Stimulated activated naive CD4-positive, alpha-beta T cell treated with Interleukin-2 at 50 U/mL for 16 hours (primary cell): ENCODE data around the gene RNU2-1.
"Not testable (repeated sequence)": the region's sequence is repeated elsewhere in the genome, so short reads cannot be mapped to it uniquely, and the experiment has no call there.

Source experiments
- DNase-seq: peaks from one replicate; lab custom pipeline; 2025; lab: John Stamatoyannopoulos, UW

The RNU2-1 gene

DNA sequence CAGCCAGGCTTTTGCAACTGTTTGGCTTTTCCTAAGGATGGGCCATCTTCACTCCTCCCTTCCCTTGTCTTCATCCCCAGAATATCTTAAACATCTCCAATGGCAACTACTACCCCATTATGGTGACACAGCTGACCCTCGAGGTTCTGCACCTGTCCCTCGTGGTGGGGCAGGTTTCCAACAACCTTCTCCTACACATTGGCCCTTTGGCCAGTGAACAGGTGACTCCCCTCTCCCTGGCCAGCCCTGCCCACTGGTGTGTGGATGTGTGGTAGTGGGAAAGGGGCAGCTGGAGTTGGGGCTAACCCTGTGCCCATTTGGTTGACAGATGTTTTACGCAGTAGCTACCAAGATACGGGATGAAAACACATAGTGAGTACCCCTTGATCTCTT, 17.4 kb downstream of the RNU2-1 start:
- no peak for DNase-seq

DNA sequence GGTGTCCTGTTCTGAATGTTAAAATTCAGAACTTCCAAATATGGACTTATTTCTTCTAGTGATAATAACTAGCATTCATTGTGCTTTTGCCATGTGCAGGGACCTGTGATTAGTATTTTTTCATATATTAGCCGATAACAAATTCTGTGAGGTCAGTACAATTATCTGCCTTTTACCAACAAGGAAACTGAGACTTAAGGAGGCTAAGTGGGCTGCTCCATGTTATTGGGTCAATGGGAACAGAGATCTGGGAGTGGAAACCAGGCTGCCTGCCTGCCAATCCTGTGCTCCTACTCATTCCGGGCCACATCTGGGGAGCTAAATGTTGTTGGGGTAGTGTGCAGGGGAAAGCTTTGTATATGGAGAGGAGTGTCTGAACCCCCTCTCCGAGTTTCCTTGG, 18.4 kb downstream of the RNU2-1 start:
- DNase-seq: no peak

- no peak for DNase-seq
These were observed 20.2 kb downstream of the RNU2-1 start for GRCh38 chr17:43213545-43213944.

DNA sequence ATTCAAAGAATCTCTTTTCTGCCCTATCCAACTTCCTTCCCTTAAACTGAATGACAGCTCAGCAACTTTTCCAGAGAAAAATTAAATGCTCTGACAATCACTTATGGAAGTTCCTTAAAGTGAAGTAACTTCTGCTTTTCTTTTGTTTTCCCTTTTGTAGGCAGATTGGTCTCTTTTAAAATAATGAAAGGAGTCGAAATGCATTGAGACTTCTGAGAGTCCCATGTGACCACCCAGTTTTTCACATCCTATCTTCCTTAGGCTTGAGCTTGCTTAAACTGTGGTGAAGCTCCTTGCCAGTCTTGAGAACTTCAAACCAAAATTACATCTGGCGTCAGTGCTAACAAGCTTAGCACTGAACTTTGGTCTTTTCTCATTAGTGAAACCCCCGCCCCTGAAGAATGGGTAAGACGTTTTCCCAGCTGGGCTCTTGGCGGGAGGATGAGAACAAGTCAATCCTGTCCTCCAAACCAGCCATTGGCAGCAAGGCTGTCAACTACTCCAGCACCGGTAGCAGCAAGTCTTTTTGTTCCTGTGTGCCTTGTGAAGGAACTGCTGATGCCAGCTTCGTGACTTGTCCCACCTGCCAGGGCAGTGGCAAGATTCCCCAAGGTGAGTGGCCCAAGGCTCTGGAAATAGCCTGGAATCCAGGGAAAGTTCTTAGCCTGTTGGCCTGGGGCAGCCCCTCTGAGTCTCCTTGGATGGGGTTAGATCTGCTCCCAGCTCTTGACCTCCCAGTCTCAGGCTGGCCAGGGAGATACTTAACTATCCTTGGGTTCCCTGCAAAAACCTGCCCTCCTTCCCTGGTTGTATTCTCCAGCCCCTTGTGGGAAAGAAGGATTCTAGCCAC, 20.9 kb downstream of the RNU2-1 start:
- no peak for DNase-seq

GRCh38 chr17:43211480-43212402, 22.0 kb downstream of the RNU2-1 start, which contains the start of gene TMEM106A:
Gene TMEM106A (plus strand): TSS chr17:43211875. CDS start chr17:43213042, 1,167 bp downstream.
- DNase-seq: peak; percentile 78

DNA sequence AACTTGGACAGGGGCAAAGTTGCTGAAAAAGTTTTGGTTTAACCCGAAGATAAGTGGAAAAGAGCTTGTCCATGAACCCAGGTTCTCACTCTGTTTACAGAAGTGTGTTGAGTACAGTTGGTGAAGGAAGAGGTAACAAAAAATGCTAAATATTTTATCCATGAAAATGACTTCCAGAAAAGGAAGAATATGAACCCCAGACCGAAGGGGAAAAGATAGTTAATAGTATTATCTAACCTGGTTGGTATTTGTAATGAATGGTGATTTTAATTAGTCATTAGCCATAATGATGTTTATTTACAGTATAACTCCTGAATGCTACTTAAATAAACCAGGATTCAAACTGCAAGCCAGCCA, 22.7 kb downstream of the RNU2-1 start:
- no peak for DNase-seq

GRCh38 chr17:43210576-43210975, 23.2 kb downstream of the RNU2-1 start:
- DNase-seq: no peak

- DNase-seq: not testable (repeated sequence)
These were observed 30.8 kb downstream of the RNU2-1 start for GRCh38 chr17:43203013-43203412.

DNA sequence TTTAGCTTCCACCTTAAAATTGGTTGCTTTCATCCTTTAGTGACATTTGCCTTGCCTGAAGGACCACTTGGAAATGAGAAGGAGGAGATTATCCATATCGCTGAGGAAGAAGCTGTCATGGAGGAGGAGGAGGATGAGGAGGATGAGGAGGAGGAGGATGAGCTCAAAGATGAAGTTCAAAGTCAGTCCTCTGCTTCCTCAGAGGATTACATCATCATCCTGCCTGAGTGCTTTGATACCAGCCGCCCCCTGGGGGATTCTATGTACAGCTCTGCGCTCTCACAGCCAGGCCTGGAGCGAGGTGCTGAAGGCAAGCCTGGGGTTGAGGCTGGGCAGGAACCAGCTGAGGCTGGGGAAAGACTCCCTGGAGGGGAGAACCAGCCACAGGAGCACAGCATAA, 33.6 kb downstream of the RNU2-1 start:
- no peak for DNase-seq

DNA sequence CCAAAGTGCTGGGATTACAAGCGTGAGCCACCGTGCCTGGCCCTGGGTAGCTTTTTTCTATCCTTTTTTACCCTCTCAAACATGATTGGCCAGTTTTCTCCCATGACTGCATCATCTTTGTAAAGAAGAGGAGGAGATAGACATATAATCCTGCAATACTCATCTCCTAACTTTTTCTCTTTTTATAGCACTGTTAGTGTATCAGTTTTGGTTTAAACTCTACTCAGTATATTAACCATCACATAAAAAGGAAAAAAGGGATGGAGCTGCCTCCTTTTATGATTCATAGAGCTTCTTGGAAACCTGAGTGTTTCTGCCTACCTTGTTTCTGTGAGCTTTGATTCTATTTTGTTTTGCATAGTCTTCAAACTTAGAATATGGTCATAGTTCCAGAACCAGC, 34.1 kb downstream of the RNU2-1 start:
- DNase-seq: no peak

- no peak for DNase-seq
These were observed 40.5 kb downstream of the RNU2-1 start for GRCh38 chr17:43193251-43193650.

DNA sequence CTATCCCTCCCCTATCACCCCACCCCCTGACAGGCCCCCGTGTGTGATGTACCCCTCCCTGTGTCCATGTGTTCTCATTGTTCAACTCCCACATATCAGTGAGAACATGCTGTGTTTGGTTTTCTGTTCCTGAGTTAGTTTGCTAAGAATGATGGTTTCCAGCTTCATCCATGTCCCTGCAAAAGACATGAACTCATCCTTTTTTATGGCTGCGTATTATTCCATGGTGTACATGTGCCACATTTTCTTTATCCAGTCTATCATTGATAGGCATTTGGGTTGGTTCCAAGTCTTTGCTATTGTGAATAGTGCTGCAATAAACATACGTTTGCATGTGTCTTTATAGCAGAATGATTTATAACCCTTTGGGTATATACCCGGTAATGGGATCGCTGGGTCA, 47.1 kb downstream of the RNU2-1 start:
- DNase-seq: not testable (repeated sequence)

GRCh38 chr17:43183921-43184320, 49.9 kb downstream of the RNU2-1 start:
- no peak for DNase-seq
